HG03066 (cell line): ENCODE results near the gene NDUFC2.
A peak's percentile ranks its signal among the peaks of the same experiment; 100 is the strongest.
"Not testable (repeated sequence)": the region's sequence is repeated elsewhere in the genome, so short reads cannot be mapped to it uniquely, and the experiment has no call there.

Experiments
- ATAC-seq: cut with Tn5 transposase; IDR thresholded peaks from one replicate; pipeline ENCODE4 v1.9.1; 2021; ENCODE audit warnings: low read depth; ENCODE audit not compliant: unreplicated experiment

Gene NDUFC2

GRCh38 chr11:78036313-78036712 lies 43.3 kb downstream of the NDUFC2 start:
- ATAC-seq = no peak

- ATAC-seq = no peak
Observed at GRCh38 chr11:78034623-78035022, 45.0 kb downstream of the NDUFC2 start.

- no peak for ATAC-seq
Observed at GRCh38 chr11:78033040-78033439, 46.6 kb downstream of the NDUFC2 start.

GRCh38 chr11:78032090-78032489 lies 47.6 kb downstream of the NDUFC2 start:
- no peak for ATAC-seq

GRCh38 chr11:78031629-78032028 lies 48.0 kb downstream of the NDUFC2 start:
- ATAC-seq = peak; percentile 84

GRCh38 chr11:78030429-78031325 lies 49.0 kb downstream of the NDUFC2 start:
- no peak for ATAC-seq

- ATAC-seq = not testable (repeated sequence)
Observed at GRCh38 chr11:78028423-78028822, 51.2 kb downstream of the NDUFC2 start.

GRCh38 chr11:78027759-78028158 lies 51.9 kb downstream of the NDUFC2 start:
- no peak for ATAC-seq

- ATAC-seq = no peak
Observed at GRCh38 chr11:78025378-78025777, 54.3 kb downstream of the NDUFC2 start.

GRCh38 chr11:78023426-78023825 lies 56.2 kb downstream of the NDUFC2 start:
- no peak for ATAC-seq

GRCh38 chr11:78022397-78023396 lies 57.0 kb downstream of the NDUFC2 start, which contains the start of gene KCTD14:
TSS of gene KCTD14 (minus strand) at chr11:78023276. CDS start at chr11:78023249, 27 bp downstream.
- no peak for ATAC-seq

GRCh38 chr11:78021611-78022010 lies 58.1 kb downstream of the NDUFC2 start:
- ATAC-seq = no peak

GRCh38 chr11:78020246-78020645 lies 59.4 kb downstream of the NDUFC2 start:
- ATAC-seq = no peak

- ATAC-seq = no peak
Observed at GRCh38 chr11:78019808-78020207, 59.9 kb downstream of the NDUFC2 start.
